Lower lobe of right lung (tissue), 2 donors: Measurements from ENCODE around the gene CCDC152. TPM values are rescaled to one million over a fixed set of nuclear protein-coding genes. Genes with fewer than 3 reads are reported as not detected.

ENCODE experiments used
- ATAC-seq, 2 donors: fragments of 200-7000 bp; cut with Tn5 transposase; one replicate each; pipeline ENCODE4 v1.9.1; 2020 to 2022; ENCODE audit warnings: mild to moderate bottlenecking in 2 of 2, moderate library complexity in 2 of 2
- DNase-seq: peaks from one replicate; pipeline ENCODE4 v3.0.0-alpha.2; 2020
- H3K27ac ChIP-seq: fragments of 200-600 bp; one replicate; pipeline ENCODE4 v1.8.0; 2022
- H3K27me3 ChIP-seq: fragments of 200-600 bp; one replicate; pipeline ENCODE4 v1.8.0; 2022; ENCODE audit warnings: low read depth
- H3K36me3 ChIP-seq: fragments of 200-600 bp; one replicate; pipeline ENCODE4 v1.8.0; 2022; ENCODE audit warnings: mild to moderate bottlenecking
- H3K4me1 ChIP-seq: fragments of 200-600 bp; one replicate; pipeline ENCODE4 v1.8.0; 2022
- H3K4me3 ChIP-seq: fragments of 200-600 bp; one replicate; pipeline ENCODE4 v1.8.0; 2022; ENCODE audit warnings: mild to moderate bottlenecking
- H3K9me3 ChIP-seq: fragments of 200-600 bp; one replicate; pipeline ENCODE4 v1.8.0; 2022
- intact Hi-C: fragments of 100-400 bp; cut with DNase I; formaldehyde crosslinking; loops from one replicate; pipeline ENCODE4 v1.11.0; 2022
- long read RNA-seq: library from polyadenylated mRNA; unstranded; transcript quantifications from one replicate; pipeline ENCODE4 v2.0.0, GENCODE V29; 2021
- total RNA-seq: library from RNA; stranded (reverse); fragmentation: NEBNext Ultra II Directional; extraction: Animal tissue kit (Norgen Biotek cat#: 25700); gene quantifications from one replicate; pipeline ENCODE4 v1.2.1, GENCODE V29; 2021
- TF ChIP-seq, protein P1 (sequence below): fragments of 200-600 bp; IDR thresholded peaks from one replicate; pipeline ENCODE4 v1.8.0; 2022; ENCODE audit warnings: antibody characterized with exemption, mild to moderate bottlenecking
- donor health status: DM: no; HTN: yes; CAD: no; lungs with severe emphysema.

CCDC152 gene, protein sequence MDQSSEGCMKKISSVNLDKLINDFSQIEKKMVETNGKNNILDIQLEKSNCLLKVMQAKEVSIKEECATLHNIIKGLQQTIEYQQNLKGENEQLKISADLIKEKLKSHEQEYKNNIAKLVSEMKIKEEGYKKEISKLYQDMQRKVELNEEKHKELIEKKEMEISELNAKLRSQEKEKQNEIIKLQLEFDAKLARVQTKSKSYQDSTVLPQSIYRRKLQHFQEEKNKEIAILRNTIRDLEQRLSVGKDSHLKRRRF
- 1.3 TPM for total RNA-seq
- long read RNA-seq, partial matches to known transcripts = 0 of 1 reads
- long read RNA-seq, other reads (novel, unspliced or antisense) = 1 of 1 reads

DNA sequence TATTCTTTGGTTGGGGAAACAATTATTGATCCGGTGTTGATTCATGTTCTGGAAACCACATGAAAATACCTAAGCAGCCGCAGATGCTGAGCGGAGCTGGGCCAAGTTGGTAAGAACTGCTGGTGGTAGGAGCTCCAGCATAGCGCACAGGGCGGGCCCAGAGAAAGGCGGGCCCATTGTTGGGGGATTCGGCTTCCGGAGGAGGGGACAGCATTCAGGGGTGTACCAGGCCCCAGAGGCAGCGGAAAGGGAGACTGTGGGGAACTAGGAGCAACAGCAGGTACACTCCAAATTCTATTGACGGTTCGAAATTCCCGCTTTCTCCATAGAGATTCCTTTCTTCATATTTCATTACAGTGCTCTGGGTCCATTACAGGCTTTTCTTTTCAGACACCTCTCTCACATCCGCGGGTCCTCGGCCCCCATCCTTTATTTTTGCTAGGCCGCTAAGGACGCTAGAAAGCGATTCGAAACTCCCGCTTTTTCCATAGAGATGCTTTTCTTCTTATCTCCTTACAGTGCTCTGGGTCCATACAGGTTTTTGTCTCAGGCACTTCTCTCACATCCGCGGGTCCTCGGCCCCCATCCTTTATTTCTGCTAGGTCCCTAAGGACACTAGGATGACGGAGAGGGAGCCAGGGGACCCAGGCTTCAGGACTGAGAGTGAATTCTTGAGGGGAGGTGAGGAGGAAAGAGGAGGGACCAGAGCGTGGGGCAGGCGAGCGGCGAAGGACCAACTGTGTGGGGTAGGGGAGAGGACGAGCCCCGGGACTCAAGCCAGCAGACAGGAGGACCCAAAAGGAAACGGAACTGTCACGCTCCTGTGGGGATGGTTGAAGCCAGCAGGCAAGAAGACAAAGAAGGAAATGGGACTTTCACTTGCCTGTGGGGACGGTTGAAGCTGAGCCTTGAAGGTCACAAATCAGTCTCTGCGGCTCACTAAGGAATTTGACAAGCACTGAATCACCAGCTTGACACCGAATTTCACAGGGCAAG is at the start of gene CCDC152:
Gene CCDC152 (plus strand): TSS at position 213 of the 996 bp plus-strand sequence. CDS start 2,304 bp downstream, outside the sequence.
- Histone ChIP-seq H3K9me3 (no peaks in the 10 kb centered on the region), H3K4me1 (peaks cover 7% of the 10 kb centered on the region), H3K27me3 (peaks cover 3% of the 10 kb centered on the region), H3K27ac (no peak within 1 kb of the TSS), H3K4me3 (peak within 1 kb of the TSS; percentile 44), H3K36me3 (no peaks in the 10 kb centered on the region)
- DNase-seq (no peak), ATAC-seq (peak; percentile 16 to 51)
- intact Hi-C loops = no loop called here
- TF ChIP-seq, protein P1, sequence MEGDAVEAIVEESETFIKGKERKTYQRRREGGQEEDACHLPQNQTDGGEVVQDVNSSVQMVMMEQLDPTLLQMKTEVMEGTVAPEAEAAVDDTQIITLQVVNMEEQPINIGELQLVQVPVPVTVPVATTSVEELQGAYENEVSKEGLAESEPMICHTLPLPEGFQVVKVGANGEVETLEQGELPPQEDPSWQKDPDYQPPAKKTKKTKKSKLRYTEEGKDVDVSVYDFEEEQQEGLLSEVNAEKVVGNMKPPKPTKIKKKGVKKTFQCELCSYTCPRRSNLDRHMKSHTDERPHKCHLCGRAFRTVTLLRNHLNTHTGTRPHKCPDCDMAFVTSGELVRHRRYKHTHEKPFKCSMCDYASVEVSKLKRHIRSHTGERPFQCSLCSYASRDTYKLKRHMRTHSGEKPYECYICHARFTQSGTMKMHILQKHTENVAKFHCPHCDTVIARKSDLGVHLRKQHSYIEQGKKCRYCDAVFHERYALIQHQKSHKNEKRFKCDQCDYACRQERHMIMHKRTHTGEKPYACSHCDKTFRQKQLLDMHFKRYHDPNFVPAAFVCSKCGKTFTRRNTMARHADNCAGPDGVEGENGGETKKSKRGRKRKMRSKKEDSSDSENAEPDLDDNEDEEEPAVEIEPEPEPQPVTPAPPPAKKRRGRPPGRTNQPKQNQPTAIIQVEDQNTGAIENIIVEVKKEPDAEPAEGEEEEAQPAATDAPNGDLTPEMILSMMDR = no peak

DNA sequence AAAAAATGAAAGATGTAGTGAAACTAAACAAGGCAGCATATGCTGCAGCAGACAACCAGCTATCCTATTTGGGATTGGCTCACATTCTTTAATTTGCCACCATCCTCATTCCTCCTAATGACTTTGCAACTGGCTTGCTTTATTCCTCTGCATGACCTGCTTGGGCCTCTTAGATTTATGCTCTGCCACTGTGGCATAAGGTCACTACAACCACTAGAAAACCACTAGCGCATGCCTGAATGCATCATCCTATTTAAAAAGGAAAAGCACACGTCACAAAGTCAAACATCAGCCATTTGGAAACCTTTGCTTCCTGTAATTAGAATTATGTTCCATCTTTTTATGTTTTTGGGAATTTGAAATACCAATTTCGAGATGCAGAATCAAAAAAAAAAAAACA is 40.8 kb upstream of the CCDC152 start:
- ATAC-seq = no peak

DNA sequence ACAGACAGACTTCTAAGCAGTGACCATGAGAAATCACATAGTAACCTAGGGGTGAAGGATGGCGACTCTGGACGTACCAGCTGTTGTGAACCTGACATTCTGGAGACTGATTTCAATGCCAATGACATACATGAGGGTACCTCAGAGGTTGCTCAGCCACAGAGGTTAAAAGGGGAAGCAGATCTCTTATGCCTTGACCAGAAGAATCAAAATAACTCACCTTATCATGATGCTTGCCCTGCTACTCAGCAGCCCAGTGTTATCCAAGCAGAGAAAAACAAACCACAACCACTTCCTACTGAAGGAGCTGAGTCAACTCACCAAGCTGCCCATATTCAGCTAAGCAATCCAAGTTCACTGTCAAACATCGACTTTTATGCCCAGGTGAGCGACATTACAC is 38.0 kb upstream of the CCDC152 start:
- Histone ChIP-seq H3K27ac (no peak overlapping the region), H3K36me3 (peaks cover 4% of the 10 kb centered on the region), H3K4me3 (no peak overlapping the region), H3K9me3 (no peaks in the 10 kb centered on the region), H3K4me1 (no peaks in the 10 kb centered on the region), H3K27me3 (no peaks in the 10 kb centered on the region)
- intact Hi-C loops = no loop called here
- ATAC-seq (peak in 1 of 2 donors; percentile 29), DNase-seq (no peak)
- TF ChIP-seq, protein P1 = no peak

More for the DNA sequence above, 40.8 kb upstream of the CCDC152 start:
- no peak overlapping the region for H3K4me3 ChIP-seq
- no peaks in the 10 kb centered on the region for H3K9me3 ChIP-seq
- peaks cover 4% of the 10 kb centered on the region for H3K36me3 ChIP-seq
- no peaks in the 10 kb centered on the region for H3K27me3 ChIP-seq
- intact Hi-C loops = no loop called here
- no peak for DNase-seq
- TF ChIP-seq, protein P1 = no peak
- no peaks in the 10 kb centered on the region for H3K4me1 ChIP-seq
- no peak overlapping the region for H3K27ac ChIP-seq

DNA sequence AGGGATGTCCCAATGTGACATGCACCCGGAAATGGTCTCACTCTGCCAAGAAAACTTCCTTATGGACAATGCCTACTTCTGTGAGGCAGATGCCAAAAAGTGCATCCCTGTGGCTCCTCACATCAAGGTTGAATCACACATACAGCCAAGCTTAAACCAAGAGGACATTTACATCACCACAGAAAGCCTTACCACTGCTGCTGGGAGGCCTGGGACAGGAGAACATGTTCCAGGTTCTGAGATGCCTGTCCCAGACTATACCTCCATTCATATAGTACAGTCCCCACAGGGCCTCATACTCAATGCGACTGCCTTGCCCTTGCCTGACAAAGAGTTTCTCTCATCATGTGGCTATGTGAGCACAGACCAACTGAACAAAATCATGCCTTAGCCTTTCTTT is 37.6 kb upstream of the CCDC152 start:
- peaks cover 4% of the 10 kb centered on the region for H3K36me3 ChIP-seq
- no peak overlapping the region for H3K27ac ChIP-seq
- H3K4me1 ChIP-seq = no peaks in the 10 kb centered on the region
- H3K27me3 ChIP-seq = no peaks in the 10 kb centered on the region
- DNase-seq (no peak), ATAC-seq (no peak)
- TF ChIP-seq, protein P1 = no peak
- no peaks in the 10 kb centered on the region for H3K9me3 ChIP-seq
- intact Hi-C loops = no loop called here
- no peak overlapping the region for H3K4me3 ChIP-seq

DNA sequence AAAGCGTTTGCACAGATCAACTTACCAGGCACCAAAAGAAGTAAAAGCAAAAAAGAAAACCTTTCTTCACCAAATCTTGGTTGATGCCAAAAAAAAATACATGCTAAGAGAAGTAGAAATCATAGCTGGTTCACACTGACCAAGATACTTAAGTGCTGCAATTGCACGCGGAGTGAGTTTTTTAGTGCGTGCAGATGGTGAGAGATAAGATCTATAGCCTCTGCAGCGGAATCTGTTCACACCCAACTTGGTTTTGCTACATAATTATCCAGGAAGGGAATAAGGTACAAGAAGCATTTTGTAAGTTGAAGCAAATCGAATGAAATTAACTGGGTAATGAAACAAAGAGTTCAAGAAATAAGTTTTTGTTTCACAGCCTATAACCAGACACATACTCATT is 36.4 kb upstream of the CCDC152 start:
- H3K27me3 ChIP-seq = no peaks in the 10 kb centered on the region
- TF ChIP-seq, protein P1 = no peak
- H3K4me3 ChIP-seq = no peak overlapping the region
- ATAC-seq (no peak), DNase-seq (no peak)
- no peaks in the 10 kb centered on the region for H3K9me3 ChIP-seq
- peaks cover 4% of the 10 kb centered on the region for H3K36me3 ChIP-seq
- H3K4me1 ChIP-seq = no peaks in the 10 kb centered on the region
- intact Hi-C loops = no loop called here
- no peak overlapping the region for H3K27ac ChIP-seq
